ENCODE measurements around the gene FHL1.
"Not testable (repeated sequence)": the region's sequence is repeated elsewhere in the genome, so short reads cannot be mapped to it uniquely, and the experiment has no call there.

Gene FHL1

DNA sequence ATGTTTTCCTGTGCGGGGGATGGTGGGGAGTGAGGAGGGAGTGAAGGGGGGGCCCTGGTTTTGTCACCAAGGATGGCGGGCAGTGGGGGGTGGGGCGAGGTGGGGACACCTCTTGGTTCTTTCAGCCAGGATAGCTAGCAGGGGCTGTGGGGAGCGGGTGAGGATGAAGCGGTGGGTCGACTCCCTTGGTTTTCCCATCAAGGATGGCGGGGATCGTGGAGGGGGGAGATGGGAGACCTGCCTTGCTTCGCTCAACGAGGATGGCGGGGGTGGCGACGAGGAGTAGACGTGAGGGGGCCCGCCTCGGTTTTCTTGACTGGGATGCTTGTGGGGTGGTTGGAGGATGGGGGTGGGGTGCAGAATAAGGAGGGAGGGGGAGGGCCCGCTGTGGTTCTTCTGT is 643 bp downstream of the FHL1 start:
- DNase-seq, result no peak

DNA sequence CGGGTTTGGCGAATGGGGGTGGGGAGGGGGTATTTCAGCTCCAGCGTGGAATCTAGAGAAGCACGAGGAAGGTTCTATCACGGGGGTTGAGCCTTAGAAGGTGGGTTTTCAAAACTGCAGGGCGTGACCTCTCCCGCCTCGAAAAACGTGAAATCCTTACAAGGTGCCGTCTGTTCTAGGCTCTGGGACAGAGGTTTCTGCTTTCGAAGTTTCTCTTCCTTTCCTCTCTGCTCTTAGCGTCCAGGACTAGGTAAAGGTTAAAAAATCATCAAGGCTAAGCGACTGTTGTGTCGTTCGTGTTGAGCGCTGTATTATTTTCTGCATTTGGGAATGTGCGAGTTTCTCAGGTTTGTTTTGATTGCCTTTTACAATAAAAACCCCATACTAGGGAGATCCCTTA is 1.1 kb downstream of the FHL1 start:
- no peak for DNase-seq

GRCh38 chrX:136154998-136155397 is 7.7 kb downstream of the FHL1 start:
- DNase-seq, result no peak

- no peak for DNase-seq
Measured at GRCh38 chrX:136156560-136157117, 9.3 kb downstream of the FHL1 start.

- DNase-seq, result no peak
Measured at GRCh38 chrX:136157187-136157586, 9.9 kb downstream of the FHL1 start.

DNA sequence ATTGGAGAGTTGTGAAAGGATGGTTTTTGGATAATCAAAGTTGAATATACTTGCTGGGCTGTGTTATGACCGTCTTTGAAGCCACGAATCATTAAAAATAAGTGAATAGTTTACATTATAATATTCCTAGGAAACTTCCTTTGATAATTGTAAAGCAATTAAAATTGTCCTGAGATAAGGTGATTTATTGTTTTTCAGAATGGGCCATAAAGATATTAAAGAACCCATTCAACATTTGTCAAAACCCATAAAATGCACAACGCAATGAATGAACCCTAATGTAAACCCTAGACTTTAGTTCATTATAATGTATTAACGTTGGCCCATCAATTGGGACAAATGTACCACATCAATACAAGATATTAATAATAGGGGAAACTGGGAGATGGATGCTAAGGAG is 11.4 kb downstream of the FHL1 start:
- no peak for DNase-seq

DNA sequence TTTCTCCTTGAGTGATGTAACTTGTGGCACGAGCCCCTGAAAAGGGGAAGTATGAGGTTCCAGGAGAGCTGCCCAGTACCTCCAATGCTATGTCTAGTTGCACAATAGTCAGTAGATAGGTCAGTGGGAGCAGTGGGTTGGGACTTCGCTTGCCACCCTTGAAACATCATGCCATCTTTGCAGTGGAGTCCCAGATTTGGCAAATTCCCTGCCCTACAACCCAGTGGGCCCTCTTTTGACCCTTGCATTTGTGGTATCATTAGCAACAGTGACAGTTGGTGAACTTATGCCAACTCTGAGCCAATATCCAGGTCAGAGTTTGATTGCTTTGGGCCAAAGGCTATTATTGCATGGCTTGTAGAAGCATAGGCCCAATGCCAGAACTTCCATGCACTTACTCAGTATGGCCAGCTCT is 12.3 kb downstream of the FHL1 start:
- no peak for DNase-seq

DNA sequence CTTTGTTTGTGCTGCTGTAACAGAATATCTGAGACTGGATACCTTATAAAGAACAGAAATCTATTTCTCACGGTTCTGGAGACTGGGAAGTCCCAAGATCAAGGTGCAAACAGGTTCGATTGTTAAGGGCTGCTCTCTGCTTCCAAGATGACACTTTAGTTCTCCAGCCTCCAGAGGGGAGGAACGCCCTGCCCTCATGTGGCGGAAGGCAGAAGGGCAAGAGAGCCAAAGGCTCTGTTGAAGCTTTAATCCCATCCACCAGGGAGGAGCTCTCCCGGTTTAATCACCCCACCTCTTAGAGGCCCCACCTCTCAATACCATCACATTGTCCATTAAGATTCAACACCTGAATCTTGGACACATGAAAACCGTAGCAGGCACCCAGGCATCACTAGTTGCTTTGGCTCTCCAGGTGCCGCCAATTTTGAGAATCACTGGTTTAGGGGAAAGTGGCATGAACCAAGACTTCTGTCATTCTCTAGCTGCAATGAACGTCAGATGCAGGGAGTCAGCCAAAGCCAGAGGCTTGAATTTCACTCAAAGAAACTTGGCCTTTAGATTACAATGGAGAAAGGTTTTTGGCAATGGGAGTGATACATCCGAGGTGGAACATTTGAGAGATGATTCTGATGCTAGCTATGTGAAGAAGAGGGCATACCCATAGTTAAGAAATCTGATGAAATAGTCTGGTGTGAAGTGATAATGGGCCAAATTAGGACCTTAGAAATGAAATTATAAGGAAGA is 15.7 kb downstream of the FHL1 start:
- no peak for DNase-seq

GRCh38 chrX:136163689-136164088 is 16.4 kb downstream of the FHL1 start:
- DNase-seq, result no peak

DNA sequence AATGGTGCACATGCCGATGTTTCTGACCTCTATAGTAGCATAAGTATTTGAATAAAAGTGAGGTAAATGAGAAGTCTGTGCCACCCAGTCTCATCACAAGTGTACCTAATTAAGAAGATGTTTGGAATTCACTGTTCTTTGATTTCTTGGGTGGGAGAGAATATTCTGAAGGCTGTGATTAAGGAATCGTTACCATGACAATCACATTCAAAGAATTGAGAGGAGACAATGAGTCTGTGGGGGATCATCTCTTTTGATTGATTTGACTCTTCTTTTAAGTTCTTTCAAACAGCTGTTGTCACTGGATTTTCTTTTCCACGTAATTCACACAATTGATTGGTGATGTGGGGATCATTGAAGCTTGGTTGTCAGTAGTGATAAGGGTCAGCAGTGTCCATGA is 18.1 kb downstream of the FHL1 start:
- no peak for DNase-seq

- no peak for DNase-seq
Measured at GRCh38 chrX:136166221-136166855, 19.0 kb downstream of the FHL1 start.

DNA sequence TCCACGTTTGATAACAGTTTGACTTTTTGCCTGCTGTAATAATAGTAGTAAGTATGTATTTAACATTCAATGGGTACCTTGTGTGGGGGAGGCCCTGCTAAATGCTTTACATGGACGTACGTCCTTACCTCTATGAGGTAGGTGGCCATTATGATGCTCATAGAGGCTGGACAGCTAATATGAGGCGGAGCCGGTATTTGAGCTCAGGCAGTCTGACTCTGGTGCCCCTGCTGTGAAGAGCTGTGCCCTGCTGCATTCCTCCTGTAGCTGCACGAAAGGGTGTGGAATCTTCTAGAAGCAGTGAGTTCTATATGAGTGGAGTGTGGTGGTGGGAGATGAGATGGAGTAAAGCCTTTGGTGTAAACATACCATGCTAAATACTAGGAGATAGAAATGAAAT is 20.7 kb downstream of the FHL1 start:
- DNase-seq, result not testable (repeated sequence)

GRCh38 chrX:136168929-136169735 is 21.8 kb downstream of the FHL1 start:
- DNase-seq, result peak; percentile 14

DNA sequence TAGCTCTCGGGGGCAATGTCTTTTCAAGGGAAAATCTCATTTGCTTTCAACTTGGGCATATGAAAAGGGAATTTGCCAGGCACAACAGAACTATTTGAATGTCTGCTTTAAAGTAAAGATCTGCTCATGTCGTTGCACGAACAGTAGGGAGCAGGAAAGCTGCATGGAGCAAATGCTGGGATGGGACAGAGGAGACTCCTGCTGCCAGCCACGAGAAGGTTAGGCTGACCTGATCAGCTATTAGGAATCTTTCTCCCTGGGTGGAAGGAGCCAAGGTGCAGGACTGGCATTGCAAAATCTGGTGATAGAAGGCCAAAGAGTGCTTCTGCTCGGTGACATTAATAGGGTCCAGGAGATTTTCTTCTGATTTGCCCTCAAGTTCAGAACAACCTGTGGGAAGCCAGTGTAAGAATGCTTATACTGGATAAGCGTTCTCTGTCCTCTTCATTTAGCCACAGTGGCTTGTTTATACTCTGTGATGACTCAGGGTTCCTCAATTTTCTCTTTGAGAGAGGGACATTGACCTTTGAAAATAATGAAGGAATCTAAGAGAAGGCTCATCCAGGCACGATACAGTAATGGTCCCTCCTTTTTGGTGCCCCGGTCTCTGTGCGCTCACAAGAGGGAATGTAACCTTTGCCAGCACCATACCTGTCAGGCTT is 22.9 kb downstream of the FHL1 start:
- DNase-seq, result no peak

DNA sequence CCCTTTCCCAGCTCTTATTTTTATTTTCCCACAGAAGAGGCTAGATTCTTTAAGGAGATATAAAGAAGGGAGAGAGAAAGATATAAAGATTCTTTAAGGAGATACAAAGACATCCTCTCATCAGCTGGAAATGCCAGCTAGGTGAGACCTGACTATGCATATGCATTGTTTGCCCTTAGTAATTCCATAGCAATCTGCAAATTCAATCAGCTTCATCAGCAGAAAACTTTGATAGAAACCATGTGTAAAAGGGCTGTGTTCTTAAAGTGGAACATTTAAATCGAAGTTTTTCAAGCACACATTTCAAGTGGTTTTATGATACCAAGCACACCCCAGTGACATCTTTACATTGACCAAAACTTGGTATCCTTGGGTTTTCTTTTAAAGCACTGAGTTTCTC is 24.1 kb downstream of the FHL1 start:
- no peak for DNase-seq

- DNase-seq, result no peak
Measured at GRCh38 chrX:136176399-136176825, 29.1 kb downstream of the FHL1 start.

GRCh38 chrX:136179133-136179532 is 31.8 kb downstream of the FHL1 start:
- DNase-seq, result no peak

GRCh38 chrX:136182414-136182813 is 35.1 kb downstream of the FHL1 start:
- DNase-seq, result no peak

GRCh38 chrX:136183172-136183571 is 35.8 kb downstream of the FHL1 start:
- DNase-seq, result no peak

DNA sequence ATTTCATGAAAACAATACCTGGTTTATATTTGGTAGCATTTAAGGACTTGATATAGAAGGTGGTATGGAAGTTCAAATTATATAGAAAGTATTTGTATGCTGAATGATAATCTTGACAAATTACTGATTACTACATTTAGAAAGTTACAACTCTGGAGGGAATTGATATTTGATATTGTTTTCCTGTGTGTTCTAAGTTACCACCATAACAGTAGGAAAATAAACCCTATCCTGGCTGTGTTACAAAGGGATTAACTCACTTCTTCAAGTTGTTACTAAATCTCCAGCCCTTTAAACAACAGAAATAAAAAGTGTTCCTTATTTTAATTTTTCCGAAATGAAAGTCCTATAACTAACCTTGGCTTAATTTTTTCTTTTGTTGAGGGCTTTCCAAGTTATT is 36.6 kb downstream of the FHL1 start:
- no peak for DNase-seq

DNA sequence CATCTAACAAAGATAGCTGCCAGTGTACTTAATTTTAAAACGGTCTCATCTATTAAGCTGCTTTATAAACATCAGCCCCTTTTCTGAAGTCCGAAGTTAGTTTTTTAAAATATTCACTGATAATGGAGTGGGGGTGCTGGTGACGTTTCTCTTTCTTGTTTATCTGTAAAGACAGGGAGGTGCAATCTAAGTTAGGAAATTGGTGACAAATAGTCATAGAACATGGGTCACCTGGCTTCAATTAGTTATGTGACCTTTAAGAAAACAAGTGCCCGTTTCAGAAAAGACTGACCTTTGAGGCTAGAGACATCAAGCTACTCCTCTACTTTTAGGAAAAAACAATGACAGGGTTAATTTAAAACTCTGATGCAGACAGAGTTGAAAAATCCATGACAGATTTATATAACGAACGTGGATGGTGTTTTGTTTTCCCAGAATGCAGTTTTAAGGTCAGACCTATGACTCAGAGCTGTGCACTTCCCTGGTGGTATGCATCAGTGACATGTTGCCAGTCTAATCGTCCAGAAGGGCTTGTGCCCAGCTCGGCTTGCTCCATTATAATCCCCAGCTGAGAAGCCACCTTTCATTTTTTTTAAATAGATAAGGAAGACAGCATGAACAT is 38.2 kb downstream of the FHL1 start:
- DNase-seq, result no peak

DNA sequence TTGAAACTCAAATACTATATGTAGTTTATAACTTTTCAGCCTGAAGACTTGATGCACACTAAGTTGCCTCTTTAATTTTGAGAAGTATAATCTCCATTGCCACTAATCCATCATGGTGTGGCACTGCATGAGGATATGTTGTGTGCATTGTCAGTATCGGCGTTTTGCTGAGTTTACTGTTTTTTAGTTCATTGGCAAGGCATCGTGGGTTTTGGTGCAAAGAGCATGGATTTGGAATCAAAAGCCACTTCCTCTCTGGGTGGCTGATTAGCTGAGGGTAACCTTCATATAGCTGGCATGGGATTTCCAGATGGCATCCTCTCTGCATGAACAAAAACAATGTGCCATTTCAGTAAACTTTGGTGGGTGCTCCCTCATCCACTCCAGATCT is 38.7 kb downstream of the FHL1 start:
- no peak for DNase-seq

- no peak for DNase-seq
Measured at GRCh38 chrX:136189222-136189621, 41.9 kb downstream of the FHL1 start.
